Measurements from ENCODE around the gene NCL. TPM values are rescaled to one million over a fixed set of nuclear protein-coding genes. Genes with fewer than 3 reads are reported as not detected.

NCL gene
- total RNA-seq, 1 experiment from 2014 or later, result 1,328 TPM

DNA sequence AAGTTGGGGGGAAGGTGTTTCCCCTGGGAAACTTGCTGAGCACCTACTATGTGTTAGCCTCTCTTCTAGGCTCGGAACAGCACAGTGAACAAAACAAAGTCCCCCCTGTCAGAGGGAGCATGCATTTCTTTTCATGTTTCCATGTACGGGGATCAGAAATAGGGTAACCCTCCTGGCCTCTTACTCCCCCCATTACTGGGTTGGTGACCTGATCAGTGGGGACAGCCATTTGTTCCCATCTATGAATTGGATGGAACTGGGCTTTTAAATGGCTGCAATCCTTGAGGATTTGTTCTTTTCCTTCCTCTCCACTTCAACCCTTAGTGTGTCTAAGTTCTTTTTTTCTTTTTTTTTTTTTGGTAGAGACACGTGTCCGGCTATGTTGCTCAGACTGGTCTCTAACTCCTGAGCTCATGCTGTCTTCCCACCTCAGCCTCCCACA lies 13.7 kb downstream of the NCL start:
- Histone ChIP-seq H3K9me3 (ENCODE audit: low read depth, low read length, poor library complexity, severe bottlenecking) (no peaks in the 10 kb centered on the region), H3K4me1 (ENCODE audit: insufficient read depth, low read length, poor library complexity, severe bottlenecking) (no peaks in the 10 kb centered on the region), H3K4me3 (ENCODE audit: low read depth, low read length, poor library complexity, severe bottlenecking) (no peak overlapping the region), H3K27ac (ENCODE audit: low read depth, low read length, poor library complexity, severe bottlenecking) (no peak overlapping the region), H3K36me3 (ENCODE audit: insufficient read depth, low read length, poor library complexity, severe bottlenecking) (peaks cover 36% of the 10 kb centered on the region), H3K27me3 (replicated peaks; ENCODE audit: insufficient read depth, low read depth, low read length, poor library complexity) (no peaks in the 10 kb centered on the region)
- DNase-seq (ENCODE audit: low spot score), result no peak
- TF ChIP-seq EZH2 (IDR thresholded peaks at IDR 0.05; ENCODE audit: borderline replicate concordance, low read depth, low read length, poor library complexity, severe bottlenecking), result no peak
- TF ChIP-seq, protein P1, sequence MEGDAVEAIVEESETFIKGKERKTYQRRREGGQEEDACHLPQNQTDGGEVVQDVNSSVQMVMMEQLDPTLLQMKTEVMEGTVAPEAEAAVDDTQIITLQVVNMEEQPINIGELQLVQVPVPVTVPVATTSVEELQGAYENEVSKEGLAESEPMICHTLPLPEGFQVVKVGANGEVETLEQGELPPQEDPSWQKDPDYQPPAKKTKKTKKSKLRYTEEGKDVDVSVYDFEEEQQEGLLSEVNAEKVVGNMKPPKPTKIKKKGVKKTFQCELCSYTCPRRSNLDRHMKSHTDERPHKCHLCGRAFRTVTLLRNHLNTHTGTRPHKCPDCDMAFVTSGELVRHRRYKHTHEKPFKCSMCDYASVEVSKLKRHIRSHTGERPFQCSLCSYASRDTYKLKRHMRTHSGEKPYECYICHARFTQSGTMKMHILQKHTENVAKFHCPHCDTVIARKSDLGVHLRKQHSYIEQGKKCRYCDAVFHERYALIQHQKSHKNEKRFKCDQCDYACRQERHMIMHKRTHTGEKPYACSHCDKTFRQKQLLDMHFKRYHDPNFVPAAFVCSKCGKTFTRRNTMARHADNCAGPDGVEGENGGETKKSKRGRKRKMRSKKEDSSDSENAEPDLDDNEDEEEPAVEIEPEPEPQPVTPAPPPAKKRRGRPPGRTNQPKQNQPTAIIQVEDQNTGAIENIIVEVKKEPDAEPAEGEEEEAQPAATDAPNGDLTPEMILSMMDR (conservative IDR thresholded peaks at IDR 0.05; ENCODE audit: low read depth, low read length), result no peak
- intact Hi-C loops (cut with micrococcal nuclease; ENCODE audit: unreplicated experiment), result no loop called here
- no TSS peak for BruUV-seq (replicated peaks)
- POLR2A ChIA-PET (ENCODE audit: low non-redundant PET), result interaction anchor here (0.7 kb wide), 2 partner anchors 30 to 238 kb away, joined by 3 to 17 read pairs; no protein-coding TSS in a partner anchor
- CTCF ChIA-PET, result interaction anchor here (0.6 to 0.7 kb wide), 3 partner anchors 32 to 581 kb away, joined by 3 to 20 read pairs (median 8); no protein-coding TSS in a partner anchor

DNA sequence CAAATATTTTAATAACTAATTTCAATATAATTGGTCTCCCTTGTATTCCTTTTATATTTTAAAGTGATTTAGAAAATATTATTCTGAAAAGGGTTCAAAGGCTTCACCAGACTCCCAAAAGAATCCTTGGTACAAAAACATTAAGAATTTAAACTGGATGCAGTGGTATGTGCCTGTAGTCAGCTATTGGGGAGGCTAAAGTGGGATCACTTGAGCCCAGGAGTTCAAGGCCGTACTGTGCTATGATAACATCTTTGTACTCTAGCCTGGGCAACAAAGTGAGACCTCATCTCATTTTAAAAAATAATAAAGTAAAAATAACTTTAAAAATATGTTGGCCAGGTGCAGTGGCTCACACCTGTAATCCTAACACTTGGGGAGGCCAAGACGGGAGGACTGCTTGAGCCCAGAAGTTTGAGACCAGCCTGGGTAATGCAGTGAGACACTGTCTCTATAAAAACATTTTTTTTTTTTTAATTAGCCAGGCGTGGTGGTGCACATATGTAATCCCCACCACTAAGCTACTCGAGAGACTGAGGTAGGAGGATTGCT lies 14.7 kb downstream of the NCL start:
- H3K27ac ChIP-seq (ENCODE audit: low read depth, low read length, poor library complexity, severe bottlenecking), result no peak overlapping the region
- H3K4me1 ChIP-seq (ENCODE audit: insufficient read depth, low read length, poor library complexity, severe bottlenecking), result no peaks in the 10 kb centered on the region
- intact Hi-C loops (cut with micrococcal nuclease; ENCODE audit: unreplicated experiment), result no loop called here
- TF ChIP-seq, protein P1 (conservative IDR thresholded peaks at IDR 0.05; ENCODE audit: low read depth, low read length), result no peak
- TF ChIP-seq EZH2 (IDR thresholded peaks at IDR 0.05; ENCODE audit: borderline replicate concordance, low read depth, low read length, poor library complexity, severe bottlenecking), result no peak
- no peaks in the 10 kb centered on the region for H3K9me3 ChIP-seq (ENCODE audit: low read depth, low read length, poor library complexity, severe bottlenecking)
- peaks cover 26% of the 10 kb centered on the region for H3K36me3 ChIP-seq (ENCODE audit: insufficient read depth, low read length, poor library complexity, severe bottlenecking)
- no peak for DNase-seq (ENCODE audit: low spot score)
- no peaks in the 10 kb centered on the region for H3K27me3 ChIP-seq (replicated peaks; ENCODE audit: insufficient read depth, low read depth, low read length, poor library complexity)
- CTCF ChIA-PET, result no interaction called here
- POLR2A ChIA-PET (ENCODE audit: low non-redundant PET), result no interaction called here
- no peak overlapping the region for H3K4me3 ChIP-seq (ENCODE audit: low read depth, low read length, poor library complexity, severe bottlenecking)
- BruUV-seq (replicated peaks), result no TSS peak

GRCh38 chr2:231436957-231437356 lies 27.3 kb downstream of the NCL start:
- TF ChIP-seq, protein P1 (conservative IDR thresholded peaks at IDR 0.05; ENCODE audit: low read depth, low read length), result no peak
- TF ChIP-seq EZH2 (IDR thresholded peaks at IDR 0.05; ENCODE audit: borderline replicate concordance, low read depth, low read length, poor library complexity, severe bottlenecking), result no peak
- Histone ChIP-seq H3K36me3 (ENCODE audit: insufficient read depth, low read length, poor library complexity, severe bottlenecking) (no peaks in the 10 kb centered on the region), H3K4me3 (ENCODE audit: low read depth, low read length, poor library complexity, severe bottlenecking) (no peak overlapping the region), H3K4me1 (ENCODE audit: insufficient read depth, low read length, poor library complexity, severe bottlenecking) (no peaks in the 10 kb centered on the region), H3K27ac (ENCODE audit: low read depth, low read length, poor library complexity, severe bottlenecking) (no peak overlapping the region), H3K27me3 (replicated peaks; ENCODE audit: insufficient read depth, low read depth, low read length, poor library complexity) (no peaks in the 10 kb centered on the region), H3K9me3 (ENCODE audit: low read depth, low read length, poor library complexity, severe bottlenecking) (no peaks in the 10 kb centered on the region)
- POLR2A ChIA-PET (ENCODE audit: low non-redundant PET), result no interaction called here
- CTCF ChIA-PET, result no interaction called here
- DNase-seq (ENCODE audit: low spot score), result no peak
- no TSS peak for BruUV-seq (replicated peaks)
- intact Hi-C loops (cut with micrococcal nuclease; ENCODE audit: unreplicated experiment), result no loop called here

All from A673 (cell line).